SK-N-MC (cell line): ENCODE measurements around the gene FBXO39.

Experiments used
- EZH2 ChIP-seq: fragments of 200-600 bp; sonication (generic); IDR thresholded peaks from one replicate; pipeline ENCODE4 v1.6.1; 2017; ENCODE audit warnings: antibody characterized with exemption
- POLR2AphosphoS5 ChIP-seq: IDR thresholded peaks from 2 replicates; pipeline ENCODE4 v1.6.1; 2012; ENCODE audit warnings: mild to moderate bottlenecking, low read depth, low read length, borderline replicate concordance

DNA sequence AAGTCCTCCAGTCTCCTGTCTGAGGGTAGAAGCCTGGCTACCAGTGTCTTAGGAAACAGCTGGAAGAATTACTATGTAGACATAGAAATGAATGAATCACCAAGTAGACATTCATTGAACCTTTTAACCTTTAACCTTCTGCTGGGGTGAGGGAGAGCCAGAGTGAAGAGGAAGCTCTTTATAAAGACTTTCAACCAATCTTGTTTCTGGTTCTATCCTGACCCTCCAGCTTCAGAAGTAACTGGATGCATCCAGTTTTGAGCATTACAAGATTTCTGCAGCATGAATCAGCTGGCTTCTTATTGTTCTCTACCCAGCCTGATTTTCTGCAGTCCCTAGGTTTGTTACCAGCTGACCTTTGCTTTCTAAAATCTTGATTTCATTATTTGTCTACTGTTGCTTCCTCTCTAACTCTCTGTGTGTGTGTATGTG, 47.0 kb downstream of the FBXO39 start:
- no peak for TF ChIP-seq POLR2AphosphoS5
- no peak for TF ChIP-seq EZH2
